ENCODE data around the gene ARSG. TPM values are rescaled to one million over a fixed set of nuclear protein-coding genes. Genes with fewer than 3 reads are reported as not detected.
"Not testable (repeated sequence)": the region's sequence is repeated elsewhere in the genome, so short reads cannot be mapped to it uniquely, and the experiment has no call there.

The ARSG gene
- total RNA-seq, 6 experiments from 2014 or later = 4.0 to 7.0 (median 5.0) TPM

- peak overlapping the region; percentile 89 for H3K4me3 Mint-ChIP-seq
- DNase-seq = no peak
- no peak for TF ChIP-seq CTCF (IDR thresholded peaks at IDR 0.05)
- H3K27ac Mint-ChIP-seq = peak overlapping the region; percentile 98
- H3K4me1 Mint-ChIP-seq (ENCODE audit: low read depth) = peaks cover 21% of the 10 kb centered on the region
- no peaks in the 10 kb centered on the region for H3K9me3 Mint-ChIP-seq
- H3K36me3 Mint-ChIP-seq (ENCODE audit: low read depth) = peaks cover 10% of the 10 kb centered on the region; the same call in 1 of the 2 replicates
- H3K27me3 Mint-ChIP-seq (ENCODE audit: insufficient read depth) = peaks cover 3% of the 10 kb centered on the region; the same call in 1 of the 2 replicates
Measured at GRCh38 chr17:68248891-68249290, 42.4 kb upstream of the ARSG start.

GRCh38 chr17:68249354-68249765, 41.9 kb upstream of the ARSG start:
- TF ChIP-seq CTCF (IDR thresholded peaks at IDR 0.05) = no peak
- no peak for DNase-seq
- Mint-ChIP-seq H3K27ac (peak overlapping the region; percentile 53), H3K27me3 (ENCODE audit: insufficient read depth) (peaks cover 3% of the 10 kb centered on the region; the same call in 1 of the 2 replicates), H3K4me3 (peak overlapping the region; percentile 89), H3K9me3 (no peaks in the 10 kb centered on the region), H3K4me1 (ENCODE audit: low read depth) (peaks cover 21% of the 10 kb centered on the region), H3K36me3 (ENCODE audit: low read depth) (peaks cover 14% of the 10 kb centered on the region; the same call in 1 of the 2 replicates)

- H3K4me3 Mint-ChIP-seq; H3K27ac Mint-ChIP-seq; DNase-seq; H3K9me3 Mint-ChIP-seq; H3K27me3 Mint-ChIP-seq (ENCODE audit: insufficient read depth): not testable (repeated sequence)
- H3K36me3 Mint-ChIP-seq (ENCODE audit: low read depth) = peaks cover 20% of the 10 kb centered on the region
- peaks cover 11% of the 10 kb centered on the region for H3K4me1 Mint-ChIP-seq (ENCODE audit: low read depth)
Measured at GRCh38 chr17:68253426-68253825, 37.9 kb upstream of the ARSG start.

- peaks cover 2% of the 10 kb centered on the region; the same call in 1 of the 2 replicates for H3K27me3 Mint-ChIP-seq (ENCODE audit: insufficient read depth)
- H3K4me1 Mint-ChIP-seq (ENCODE audit: low read depth) = peaks cover 15% of the 10 kb centered on the region
- no peaks in the 10 kb centered on the region for H3K9me3 Mint-ChIP-seq
- H3K4me3 Mint-ChIP-seq = no peak overlapping the region
- peaks cover 15% of the 10 kb centered on the region for H3K36me3 Mint-ChIP-seq (ENCODE audit: low read depth)
- TF ChIP-seq CTCF (IDR thresholded peaks at IDR 0.05) = no peak
- DNase-seq = no peak
- no peak overlapping the region for H3K27ac Mint-ChIP-seq
Measured at GRCh38 chr17:68255151-68255550, 36.1 kb upstream of the ARSG start.

- no peaks in the 10 kb centered on the region for H3K9me3 Mint-ChIP-seq
- no peak for TF ChIP-seq CTCF (IDR thresholded peaks at IDR 0.05)
- no peak for DNase-seq
- peaks cover 18% of the 10 kb centered on the region for H3K4me1 Mint-ChIP-seq (ENCODE audit: low read depth)
- H3K27ac Mint-ChIP-seq = no peak overlapping the region
- no peak overlapping the region for H3K4me3 Mint-ChIP-seq
- peaks cover 2% of the 10 kb centered on the region; the same call in 1 of the 2 replicates for H3K27me3 Mint-ChIP-seq (ENCODE audit: insufficient read depth)
- H3K36me3 Mint-ChIP-seq (ENCODE audit: low read depth) = peaks cover 14% of the 10 kb centered on the region
Measured at GRCh38 chr17:68255731-68256538, 35.4 kb upstream of the ARSG start.

- not testable (repeated sequence) for H3K9me3 Mint-ChIP-seq; H3K27me3 Mint-ChIP-seq (ENCODE audit: insufficient read depth); H3K4me3 Mint-ChIP-seq; H3K27ac Mint-ChIP-seq; DNase-seq
- H3K36me3 Mint-ChIP-seq (ENCODE audit: low read depth) = peaks cover 14% of the 10 kb centered on the region
- H3K4me1 Mint-ChIP-seq (ENCODE audit: low read depth) = peaks cover 18% of the 10 kb centered on the region
Measured at GRCh38 chr17:68256701-68257100, 34.6 kb upstream of the ARSG start.

All from HFFc6 (cell line).